ENCODE results near the gene TACR1.

Gene TACR1

GRCh38 chr2:75142081-75142480 is 57.2 kb downstream of the TACR1 start:
- DNase-seq = no peak

- DNase-seq = no peak
These were observed 59.0 kb downstream of the TACR1 start for GRCh38 chr2:75140288-75140687.

- no peak for DNase-seq
These were observed 60.1 kb downstream of the TACR1 start for GRCh38 chr2:75139171-75139570.

GRCh38 chr2:75138528-75138927 is 60.8 kb downstream of the TACR1 start:
- no peak for DNase-seq

GRCh38 chr2:75135776-75136400 is 63.4 kb downstream of the TACR1 start:
- DNase-seq = no peak

- no peak for DNase-seq
These were observed 64.5 kb downstream of the TACR1 start for GRCh38 chr2:75134860-75135259.

GRCh38 chr2:75133621-75134570 is 65.4 kb downstream of the TACR1 start:
- no peak for DNase-seq

- DNase-seq = no peak
These were observed 69.1 kb downstream of the TACR1 start for GRCh38 chr2:75130171-75130570.

- no peak for DNase-seq
These were observed 75.4 kb downstream of the TACR1 start for GRCh38 chr2:75123876-75124275.

GRCh38 chr2:75113231-75113869 is 86.0 kb downstream of the TACR1 start:
- DNase-seq = no peak

GRCh38 chr2:75108937-75109482 is 90.3 kb downstream of the TACR1 start:
- no peak for DNase-seq

- no peak for DNase-seq
These were observed 97.3 kb downstream of the TACR1 start for GRCh38 chr2:75102011-75102410.

- DNase-seq = no peak
These were observed 98.5 kb downstream of the TACR1 start for GRCh38 chr2:75100801-75101151.

- DNase-seq = peak; percentile 82
These were observed 99.1 kb downstream of the TACR1 start for GRCh38 chr2:75100011-75100800.

- peak; percentile 77 for DNase-seq
These were observed 99.8 kb downstream of the TACR1 start for GRCh38 chr2:75099521-75099922.

- DNase-seq = peak; percentile 67
These were observed 100.5 kb downstream of the TACR1 start for GRCh38 chr2:75098856-75099255.

GRCh38 chr2:75097831-75098230 is 101.5 kb downstream of the TACR1 start:
- no peak for DNase-seq

GRCh38 chr2:75094405-75094804 is 104.9 kb downstream of the TACR1 start:
- no peak for DNase-seq

GRCh38 chr2:75090770-75091515 is 108.4 kb downstream of the TACR1 start:
- no peak for DNase-seq

GRCh38 chr2:75089471-75089870 is 109.8 kb downstream of the TACR1 start:
- DNase-seq = no peak

- no peak for DNase-seq
These were observed 110.5 kb downstream of the TACR1 start for GRCh38 chr2:75088791-75089190.

- DNase-seq = no peak
These were observed 111.6 kb downstream of the TACR1 start for GRCh38 chr2:75087736-75088135.

Measured in islet precursor cell (in vitro differentiated cells).